Neutrophil (primary cell): ENCODE data around the gene ACOXL.
"Not testable (repeated sequence)": the region's sequence is repeated elsewhere in the genome, so short reads cannot be mapped to it uniquely, and the experiment has no call there.

Source experiments
- H3K27ac ChIP-seq: fragments of 200-600 bp; sonication (generic); 2 replicates; pipeline ENCODE4 v1.5.1; 2016; ENCODE audit warnings: mild to moderate bottlenecking, moderate library complexity
- H3K27me3 ChIP-seq: fragments of 200-600 bp; sonication (generic); 2 replicates; pipeline ENCODE4 v1.6.0; 2016; ENCODE audit warnings: mild to moderate bottlenecking
- H3K36me3 ChIP-seq: fragments of 200-600 bp; sonication (generic); 2 replicates; pipeline ENCODE4 v1.5.1; 2017
- H3K4me1 ChIP-seq, 2 experiments: fragments of 200-600 bp in 1 of 2; sonication (generic) in 1 of 2; 1 replicate in 1 of 2; 2 replicates in 1 of 2; pipeline versions ENCODE4 v1.5.1 to v1.6.1; 2013 to 2016; ENCODE audit warnings: low read depth in 1 of 2, low read length in 1 of 2, mild to moderate bottlenecking in 1 of 2, moderate library complexity in 1 of 2; ENCODE audit not compliant: control insufficient read depth in 1 of 2, insufficient read depth in 1 of 2
- H3K4me3 ChIP-seq, 2 experiments: fragments of 200-600 bp in 1 of 2; sonication (generic) in 1 of 2; 1 replicate in 1 of 2; 2 replicates in 1 of 2; pipeline ENCODE4 v1.5.1; 2013 to 2016; ENCODE audit warnings: low read depth in 1 of 2, low read length in 1 of 2, mild to moderate bottlenecking in 1 of 2, moderate library complexity in 1 of 2
- H3K9me3 ChIP-seq: fragments of 200-600 bp; sonication (generic); 2 replicates; pipeline ENCODE4 v1.5.1; 2016
- TF ChIP-seq, protein P1 (sequence below): fragments of 200-600 bp; sonication (generic); IDR thresholded peaks from 2 replicates; pipeline ENCODE4 v1.5.1; 2016; ENCODE audit warnings: antibody characterized with exemption

ACOXL gene

DNA sequence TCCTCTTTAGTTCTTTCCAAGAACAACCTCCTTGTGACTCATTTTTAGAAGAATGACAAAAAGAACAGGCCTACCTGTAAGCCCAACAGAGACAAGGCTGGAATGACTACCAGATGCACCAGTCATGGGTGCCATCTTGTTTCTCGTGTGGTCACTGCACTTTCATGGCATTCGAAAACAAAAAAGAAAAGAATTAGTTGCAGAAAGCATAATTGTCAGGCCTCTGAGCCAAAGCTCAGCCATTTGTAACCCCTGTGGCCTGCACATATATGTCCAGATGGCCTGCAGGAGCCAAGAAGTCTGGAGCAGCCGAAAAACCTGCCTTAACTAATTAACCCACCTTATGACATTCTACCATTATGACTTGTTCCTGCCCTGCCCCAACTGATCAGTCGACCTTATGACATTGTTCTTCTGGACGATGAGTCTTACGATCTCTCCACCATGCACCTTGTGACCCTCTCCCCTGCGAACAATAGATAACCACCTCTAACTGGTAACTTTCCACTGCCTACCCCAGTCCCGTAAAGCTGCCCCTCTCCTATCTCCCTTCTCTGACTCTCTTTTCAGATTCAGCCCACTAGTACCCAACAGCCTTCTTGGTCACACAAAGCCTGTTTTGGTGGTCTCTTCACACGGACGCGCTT, 40.6 kb upstream of the ACOXL start:
- no peak overlapping the region for H3K4me3 ChIP-seq
- H3K27ac ChIP-seq: no peak overlapping the region
- peaks cover 16 to 19% of the 10 kb centered on the region in 2 experiments for H3K4me1 ChIP-seq
- H3K9me3 ChIP-seq: no peaks in the 10 kb centered on the region
- H3K36me3 ChIP-seq: no peaks in the 10 kb centered on the region
- TF ChIP-seq, protein P1, sequence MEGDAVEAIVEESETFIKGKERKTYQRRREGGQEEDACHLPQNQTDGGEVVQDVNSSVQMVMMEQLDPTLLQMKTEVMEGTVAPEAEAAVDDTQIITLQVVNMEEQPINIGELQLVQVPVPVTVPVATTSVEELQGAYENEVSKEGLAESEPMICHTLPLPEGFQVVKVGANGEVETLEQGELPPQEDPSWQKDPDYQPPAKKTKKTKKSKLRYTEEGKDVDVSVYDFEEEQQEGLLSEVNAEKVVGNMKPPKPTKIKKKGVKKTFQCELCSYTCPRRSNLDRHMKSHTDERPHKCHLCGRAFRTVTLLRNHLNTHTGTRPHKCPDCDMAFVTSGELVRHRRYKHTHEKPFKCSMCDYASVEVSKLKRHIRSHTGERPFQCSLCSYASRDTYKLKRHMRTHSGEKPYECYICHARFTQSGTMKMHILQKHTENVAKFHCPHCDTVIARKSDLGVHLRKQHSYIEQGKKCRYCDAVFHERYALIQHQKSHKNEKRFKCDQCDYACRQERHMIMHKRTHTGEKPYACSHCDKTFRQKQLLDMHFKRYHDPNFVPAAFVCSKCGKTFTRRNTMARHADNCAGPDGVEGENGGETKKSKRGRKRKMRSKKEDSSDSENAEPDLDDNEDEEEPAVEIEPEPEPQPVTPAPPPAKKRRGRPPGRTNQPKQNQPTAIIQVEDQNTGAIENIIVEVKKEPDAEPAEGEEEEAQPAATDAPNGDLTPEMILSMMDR: no peak
- no peaks in the 10 kb centered on the region for H3K27me3 ChIP-seq

DNA sequence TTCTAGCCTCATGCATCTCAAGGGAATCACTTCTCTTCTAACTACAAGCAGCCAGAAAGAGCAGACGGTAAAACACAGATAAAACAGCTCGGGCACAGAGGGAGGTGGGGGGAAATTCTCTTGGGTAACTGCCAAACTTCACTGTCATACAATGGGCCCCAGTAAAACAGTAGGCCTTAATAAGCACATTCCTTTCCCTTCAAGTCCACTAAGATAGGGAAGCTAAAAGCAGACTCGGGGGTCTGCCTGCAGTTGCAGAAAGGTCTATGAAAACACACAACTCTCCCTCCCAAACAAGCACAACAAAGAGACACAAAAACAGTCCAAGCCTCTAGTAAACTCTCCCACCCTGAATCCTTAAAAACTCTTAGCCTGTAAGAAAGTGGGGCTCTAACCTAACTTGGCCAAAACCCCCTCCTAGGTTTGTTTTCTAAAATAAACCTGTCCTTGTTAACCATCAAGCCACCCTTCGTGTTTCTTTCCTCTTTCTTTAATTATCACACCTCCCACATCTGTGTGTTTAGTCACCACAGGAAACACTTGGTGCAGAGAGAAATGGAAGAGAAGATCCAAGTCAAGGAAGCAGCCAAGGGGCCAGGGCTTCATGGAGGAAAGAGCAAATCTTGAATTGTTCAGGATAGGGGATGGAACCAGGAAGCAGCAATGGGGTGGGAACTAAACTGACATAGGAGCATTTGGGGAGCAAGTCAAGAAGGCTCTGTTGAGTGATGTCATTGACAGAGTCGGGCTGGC, 37.1 kb upstream of the ACOXL start:
- H3K4me1 ChIP-seq, H3K9me3 ChIP-seq, H3K4me3 ChIP-seq, H3K27ac ChIP-seq, H3K27me3 ChIP-seq, H3K36me3 ChIP-seq: not testable (repeated sequence)

GRCh38 chr2:110698253-110698652, 34.1 kb upstream of the ACOXL start:
- not testable (repeated sequence) for H3K27ac ChIP-seq

DNA sequence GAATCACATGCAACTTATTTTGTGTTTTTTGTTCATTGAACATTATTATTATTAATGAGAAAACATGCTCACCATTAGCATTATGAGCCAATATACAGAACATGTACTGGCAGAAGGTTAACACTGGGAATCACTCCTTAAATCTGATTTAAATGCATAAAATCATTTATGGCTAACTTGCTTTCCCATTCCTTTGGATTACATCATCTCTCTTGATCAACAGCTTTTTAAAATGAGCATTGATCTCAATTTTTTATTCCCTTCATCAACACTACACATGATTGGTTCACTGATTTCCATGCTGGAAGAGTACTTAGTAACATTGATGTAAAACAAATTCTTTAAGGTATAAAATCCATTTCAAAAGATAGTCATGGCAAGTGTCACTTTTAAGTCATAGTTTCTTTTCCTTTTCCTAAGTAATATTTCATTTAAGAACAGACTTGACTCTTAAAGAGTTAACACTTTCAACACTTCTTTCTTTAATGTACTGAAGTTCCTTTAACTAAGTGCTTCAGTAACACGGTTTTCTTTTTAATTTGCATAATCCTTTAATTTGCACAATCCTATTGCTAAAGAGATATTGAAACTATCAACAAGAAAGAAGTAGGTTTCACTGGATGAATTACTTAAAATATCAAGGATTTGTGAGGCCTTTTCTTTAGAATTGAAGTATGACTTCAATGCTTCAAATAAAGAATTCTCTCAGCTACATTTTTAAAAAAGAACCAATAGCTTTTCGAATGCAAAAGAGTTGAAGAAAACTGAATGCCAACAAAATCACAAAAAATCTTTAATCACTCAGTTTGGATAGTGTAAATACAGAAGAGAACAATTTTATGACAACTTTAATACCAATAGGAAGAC, 29.6 kb upstream of the ACOXL start:
- no peaks in the 10 kb centered on the region for H3K9me3 ChIP-seq
- H3K27ac ChIP-seq: peak overlapping the region; percentile 44
- H3K4me3 ChIP-seq: no peak overlapping the region
- H3K36me3 ChIP-seq: no peaks in the 10 kb centered on the region
- TF ChIP-seq, protein P1: no peak
- H3K27me3 ChIP-seq: no peaks in the 10 kb centered on the region
- H3K4me1 ChIP-seq: peaks cover 38 to 39% of the 10 kb centered on the region in 2 experiments

More at GRCh38 chr2:110698253-110698652, 34.1 kb upstream of the ACOXL start:
- not testable (repeated sequence) for H3K4me3 ChIP-seq, H3K27me3 ChIP-seq, H3K9me3 ChIP-seq, H3K36me3 ChIP-seq
- peaks cover 15 to 18% of the 10 kb centered on the region in 2 experiments for H3K4me1 ChIP-seq

GRCh38 chr2:110707386-110707965, 24.9 kb upstream of the ACOXL start:
- Histone ChIP-seq H3K27ac (peak overlapping the region; percentile 89), H3K4me1 (peaks cover 51 to 55% of the 10 kb centered on the region in 2 experiments), H3K27me3 (no peaks in the 10 kb centered on the region), H3K36me3 (no peaks in the 10 kb centered on the region), H3K9me3 (no peaks in the 10 kb centered on the region), H3K4me3 (no peak overlapping the region)
- TF ChIP-seq, protein P1: no peak

DNA sequence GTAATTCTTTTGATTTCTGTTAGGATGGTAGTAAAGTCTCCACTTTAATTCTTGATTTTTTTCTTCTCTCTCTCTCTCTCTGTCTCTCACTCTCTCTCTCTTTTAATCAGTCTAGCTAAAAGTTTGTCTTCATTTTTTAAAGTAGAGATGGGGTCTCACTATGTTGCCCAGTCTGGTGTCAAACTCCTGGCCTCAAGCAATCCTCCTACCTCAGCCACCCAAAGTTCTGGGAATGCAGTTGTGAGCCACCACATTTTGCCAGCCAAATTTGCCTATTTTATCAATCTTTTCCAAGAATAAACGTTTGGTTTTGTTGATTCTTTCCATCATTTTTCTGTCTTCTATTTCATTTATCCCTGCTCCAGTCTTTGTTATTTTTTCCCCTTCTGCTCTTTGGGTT, 23.9 kb upstream of the ACOXL start:
- peak overlapping the region in 1 of 2 experiments; percentile 31 for H3K4me3 ChIP-seq
- peak overlapping the region; percentile 89 for H3K27ac ChIP-seq
- no peaks in the 10 kb centered on the region for H3K36me3 ChIP-seq
- TF ChIP-seq, protein P1: no peak
- H3K27me3 ChIP-seq: no peaks in the 10 kb centered on the region
- H3K4me1 ChIP-seq: peaks cover 41 to 46% of the 10 kb centered on the region in 2 experiments
- H3K9me3 ChIP-seq: no peaks in the 10 kb centered on the region
